WTC11 (cell line): ENCODE results near the gene FPR1. TPM values are rescaled to one million over a fixed set of nuclear protein-coding genes. Genes with fewer than 3 reads are reported as not detected.

Experiments
- ATAC-seq: fragments of 200-7000 bp; cut with Tn5 transposase; 2 replicates; pipeline ENCODE4 v1.10.0; 2021; ENCODE audit warnings: mild to moderate bottlenecking, moderate library complexity
- CTCF ChIA-PET: fragments of 300-600 bp; sonication (Branson Sonifier 250); formaldehyde crosslinking; loops from one replicate; lab custom pipeline; 2021; ENCODE audit warnings: antibody characterized with exemption; lab: Charles Lee
- POLR2A ChIA-PET: fragments of 350-600 bp; sonication (Branson Sonifier 250); formaldehyde crosslinking; loops from one replicate; lab custom pipeline; 2021; ENCODE audit warnings: antibody characterized with exemption; lab: Charles Lee
- DNase-seq: peaks from one replicate; pipeline ENCODE4 v3.0.0; 2021; ENCODE audit warnings: low spot score
- H3K27ac Mint-ChIP-seq: 2 replicates; pipeline ENCODE4 v1.8.0; 2021; ENCODE audit warnings: mixed read lengths
- H3K27me3 Mint-ChIP-seq: 2 replicates; pipeline ENCODE4 v1.8.0; 2021; ENCODE audit warnings: low read depth, mild to moderate bottlenecking, moderate library complexity, mixed read lengths
- H3K36me3 Mint-ChIP-seq: 2 replicates; pipeline ENCODE4 v1.8.0; 2021; ENCODE audit warnings: mixed read lengths
- H3K4me1 Mint-ChIP-seq: 2 replicates; pipeline ENCODE4 v1.8.0; 2022; ENCODE audit warnings: mixed read lengths
- H3K4me3 Mint-ChIP-seq: 2 replicates; pipeline ENCODE4 v1.8.0; 2021; ENCODE audit warnings: mild to moderate bottlenecking, moderate library complexity, mixed read lengths
- H3K9me3 Mint-ChIP-seq: 2 replicates; pipeline ENCODE4 v1.8.0; 2021; ENCODE audit warnings: mixed read lengths
- FOXJ3 ChIP-seq: sonication (generic); formaldehyde crosslinking; IDR thresholded peaks from 2 replicates; pipeline ENCODE4 v1.9.0; 2021; ENCODE audit warnings: missing genetic modification reagents, mild to moderate bottlenecking, borderline replicate concordance
- GRHL2 ChIP-seq: fragments of 250-450 bp; sonication (Bioruptor Pico); IDR thresholded peaks from 2 replicates; pipeline ENCODE4 v1.8.0; 2022; ENCODE audit warnings: mild to moderate bottlenecking, moderate library complexity; ENCODE audit not compliant: insufficient replicate concordance, severe bottlenecking
- HMGA2 ChIP-seq: fragments of 250-450 bp; sonication (Bioruptor Pico); IDR thresholded peaks from 2 replicates; pipeline ENCODE4 v1.4.0; 2021; ENCODE audit warnings: mild to moderate bottlenecking, moderate library complexity
- JAZF1 ChIP-seq: fragments of 250-450 bp; sonication (Bioruptor Pico); IDR thresholded peaks from 2 replicates; pipeline ENCODE4 v1.9.0; 2021; ENCODE audit warnings: moderate library complexity, mild to moderate bottlenecking, inconsistent platforms
- JUN ChIP-seq: sonication (generic); formaldehyde crosslinking; IDR thresholded peaks from 2 replicates; pipeline ENCODE4 v1.8.0; 2023; ENCODE audit warnings: mild to moderate bottlenecking, missing genetic modification reagents
- KAT7 ChIP-seq: sonication (generic); formaldehyde crosslinking; IDR thresholded peaks from 2 replicates; pipeline ENCODE4 v1.8.1; 2023; ENCODE audit warnings: missing genetic modification reagents, mild to moderate bottlenecking, borderline replicate concordance
- MYBL2 ChIP-seq: sonication (generic); formaldehyde crosslinking; IDR thresholded peaks from 2 replicates; pipeline ENCODE4 v1.8.1; 2023; ENCODE audit warnings: mild to moderate bottlenecking, moderate library complexity, missing genetic modification reagents
- NR2C2 ChIP-seq: sonication (generic); formaldehyde crosslinking; IDR thresholded peaks from 2 replicates; pipeline ENCODE4 v1.8.0; 2022; ENCODE audit warnings: mild to moderate bottlenecking, missing genetic modification reagents
- NR3C1 ChIP-seq: sonication (generic); formaldehyde crosslinking; conservative IDR thresholded peaks from 2 replicates; pipeline ENCODE4 v1.8.1; 2023; ENCODE audit warnings: low read depth, mild to moderate bottlenecking, missing genetic modification reagents
- OVOL2 ChIP-seq: fragments of 250-450 bp; sonication (Bioruptor Pico); IDR thresholded peaks from 2 replicates; pipeline ENCODE4 v1.9.0; 2021; ENCODE audit warnings: mild to moderate bottlenecking, borderline replicate concordance
- SMAD3 ChIP-seq: sonication (generic); formaldehyde crosslinking; IDR thresholded peaks from 2 replicates; pipeline ENCODE4 v1.8.0; 2022; ENCODE audit warnings: missing genetic modification reagents, mild to moderate bottlenecking, borderline replicate concordance
- SMAD4 ChIP-seq: sonication (generic); formaldehyde crosslinking; IDR thresholded peaks from 2 replicates; pipeline ENCODE4 v1.8.0; 2022; ENCODE audit warnings: mild to moderate bottlenecking, missing genetic modification reagents
- SOX15 ChIP-seq: fragments of 250-450 bp; sonication (Bioruptor Pico); IDR thresholded peaks from 2 replicates; pipeline ENCODE4 v1.9.0; 2021; ENCODE audit warnings: mild to moderate bottlenecking
- TEAD4 ChIP-seq: sonication (generic); formaldehyde crosslinking; IDR thresholded peaks from 2 replicates; pipeline ENCODE4 v1.8.0; 2022; ENCODE audit warnings: mild to moderate bottlenecking, missing genetic modification reagents
- TP53 ChIP-seq: sonication (generic); formaldehyde crosslinking; IDR thresholded peaks from 2 replicates; pipeline ENCODE4 v1.8.1; 2023; ENCODE audit warnings: mild to moderate bottlenecking, missing genetic modification reagents
- ZNF121 ChIP-seq: sonication (generic); formaldehyde crosslinking; IDR thresholded peaks from 2 replicates; pipeline ENCODE4 v1.8.0; 2023; ENCODE audit warnings: missing genetic modification reagents
- ZNF263 ChIP-seq: sonication (generic); formaldehyde crosslinking; IDR thresholded peaks from 2 replicates; pipeline ENCODE4 v1.8.1; 2022; ENCODE audit warnings: low read depth, mild to moderate bottlenecking, moderate library complexity, missing genetic modification reagents
- ZNF317 ChIP-seq: sonication (generic); formaldehyde crosslinking; IDR thresholded peaks from 2 replicates; pipeline ENCODE4 v1.8.1; 2023; ENCODE audit warnings: low read depth, mild to moderate bottlenecking, moderate library complexity, missing genetic modification reagents, borderline replicate concordance
- ZNF671 ChIP-seq: fragments of 250-450 bp; sonication (Bioruptor Pico); IDR thresholded peaks from 2 replicates; pipeline ENCODE4 v1.8.0; 2021; ENCODE audit warnings: mild to moderate bottlenecking
- total RNA-seq: library from RNA; stranded (reverse); gene quantifications from 3 replicates; pipeline ENCODE4 v1.2.3, GENCODE V29; 2021
- TF ChIP-seq, protein P1 (sequence below): sonication (generic); formaldehyde crosslinking; IDR thresholded peaks from 2 replicates; pipeline ENCODE4 v1.8.0; 2023; ENCODE audit warnings: missing genetic modification reagents
- TF ChIP-seq, protein P2 (sequence below): sonication (generic); formaldehyde crosslinking; IDR thresholded peaks from 2 replicates; pipeline ENCODE4 v1.8.1; 2023; ENCODE audit warnings: mild to moderate bottlenecking, missing genetic modification reagents, borderline replicate concordance
- TF ChIP-seq, protein P3 (sequence below): sonication (generic); formaldehyde crosslinking; IDR thresholded peaks from 2 replicates; pipeline ENCODE4 v1.8.0; 2022; ENCODE audit warnings: mild to moderate bottlenecking, missing genetic modification reagents
- TF ChIP-seq, protein P4 (sequence below): sonication (generic); formaldehyde crosslinking; IDR thresholded peaks from 2 replicates; pipeline ENCODE4 v1.8.1; 2023; ENCODE audit warnings: mild to moderate bottlenecking, moderate library complexity, missing genetic modification reagents
- TF ChIP-seq, protein P5 (sequence below): sonication (generic); formaldehyde crosslinking; IDR thresholded peaks from 2 replicates; pipeline ENCODE4 v1.8.0; 2022; ENCODE audit warnings: mild to moderate bottlenecking, missing genetic modification reagents
- TF ChIP-seq, protein P6 (sequence below): sonication (generic); formaldehyde crosslinking; IDR thresholded peaks from 2 replicates; pipeline ENCODE4 v1.8.1; 2023; ENCODE audit warnings: mild to moderate bottlenecking, missing genetic modification reagents, moderate library complexity

The FPR1 gene
- total RNA-seq, 1 experiment from 2014 or later: 0.72 TPM

DNA sequence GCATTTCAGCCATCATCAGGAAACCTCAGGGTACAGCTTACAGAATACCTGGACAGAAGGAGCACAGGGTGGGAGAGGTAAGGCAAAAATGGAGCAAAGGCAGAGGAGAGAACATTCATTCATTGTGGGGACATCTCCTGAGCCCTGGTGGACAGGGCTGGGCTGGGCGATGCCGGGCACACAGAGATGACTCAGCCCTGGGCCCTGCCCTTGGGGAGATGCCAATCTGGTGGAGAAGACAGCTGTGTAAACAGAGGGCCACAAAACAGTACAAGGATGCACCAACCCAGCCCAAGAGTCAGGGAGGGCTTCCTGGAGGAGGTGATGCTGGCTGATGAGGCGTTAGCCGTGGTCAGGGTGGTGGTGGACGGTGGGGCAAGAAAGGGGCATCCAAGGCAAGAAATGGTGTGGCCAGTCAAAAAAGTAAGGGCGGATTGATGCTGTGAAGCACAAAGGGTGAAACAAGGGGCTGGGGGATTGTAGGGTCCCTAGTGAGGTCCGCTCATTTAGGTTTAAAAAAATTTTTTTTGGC, 24.3 kb downstream of the FPR1 start:
- CTCF ChIA-PET: interaction anchor here (0.7 to 1.8 kb wide), 3 partner anchors 10 to 51 kb away, joined by 4 to 17 read pairs (median 6); no protein-coding TSS in a partner anchor
- H3K27ac Mint-ChIP-seq: no peak overlapping the region
- H3K9me3 Mint-ChIP-seq: peaks cover 21% of the 10 kb centered on the region
- POLR2A ChIA-PET: no interaction called here
- peaks cover 29% of the 10 kb centered on the region for H3K27me3 Mint-ChIP-seq
- H3K4me3 Mint-ChIP-seq: no peak overlapping the region
- no peak for TF ChIP-seq TP53 (CRISPR knock-in tag)
- no peak for TF ChIP-seq SMAD3 (CRISPR knock-in tag)
- no peak for TF ChIP-seq MYBL2
- TF ChIP-seq, protein P1, sequence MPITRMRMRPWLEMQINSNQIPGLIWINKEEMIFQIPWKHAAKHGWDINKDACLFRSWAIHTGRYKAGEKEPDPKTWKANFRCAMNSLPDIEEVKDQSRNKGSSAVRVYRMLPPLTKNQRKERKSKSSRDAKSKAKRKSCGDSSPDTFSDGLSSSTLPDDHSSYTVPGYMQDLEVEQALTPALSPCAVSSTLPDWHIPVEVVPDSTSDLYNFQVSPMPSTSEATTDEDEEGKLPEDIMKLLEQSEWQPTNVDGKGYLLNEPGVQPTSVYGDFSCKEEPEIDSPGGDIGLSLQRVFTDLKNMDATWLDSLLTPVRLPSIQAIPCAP (CRISPR knock-in tag): no peak
- TF ChIP-seq ZNF263 (CRISPR knock-in tag): no peak
- TF ChIP-seq ZNF317 (CRISPR knock-in tag): no peak
- TF ChIP-seq, protein P2, sequence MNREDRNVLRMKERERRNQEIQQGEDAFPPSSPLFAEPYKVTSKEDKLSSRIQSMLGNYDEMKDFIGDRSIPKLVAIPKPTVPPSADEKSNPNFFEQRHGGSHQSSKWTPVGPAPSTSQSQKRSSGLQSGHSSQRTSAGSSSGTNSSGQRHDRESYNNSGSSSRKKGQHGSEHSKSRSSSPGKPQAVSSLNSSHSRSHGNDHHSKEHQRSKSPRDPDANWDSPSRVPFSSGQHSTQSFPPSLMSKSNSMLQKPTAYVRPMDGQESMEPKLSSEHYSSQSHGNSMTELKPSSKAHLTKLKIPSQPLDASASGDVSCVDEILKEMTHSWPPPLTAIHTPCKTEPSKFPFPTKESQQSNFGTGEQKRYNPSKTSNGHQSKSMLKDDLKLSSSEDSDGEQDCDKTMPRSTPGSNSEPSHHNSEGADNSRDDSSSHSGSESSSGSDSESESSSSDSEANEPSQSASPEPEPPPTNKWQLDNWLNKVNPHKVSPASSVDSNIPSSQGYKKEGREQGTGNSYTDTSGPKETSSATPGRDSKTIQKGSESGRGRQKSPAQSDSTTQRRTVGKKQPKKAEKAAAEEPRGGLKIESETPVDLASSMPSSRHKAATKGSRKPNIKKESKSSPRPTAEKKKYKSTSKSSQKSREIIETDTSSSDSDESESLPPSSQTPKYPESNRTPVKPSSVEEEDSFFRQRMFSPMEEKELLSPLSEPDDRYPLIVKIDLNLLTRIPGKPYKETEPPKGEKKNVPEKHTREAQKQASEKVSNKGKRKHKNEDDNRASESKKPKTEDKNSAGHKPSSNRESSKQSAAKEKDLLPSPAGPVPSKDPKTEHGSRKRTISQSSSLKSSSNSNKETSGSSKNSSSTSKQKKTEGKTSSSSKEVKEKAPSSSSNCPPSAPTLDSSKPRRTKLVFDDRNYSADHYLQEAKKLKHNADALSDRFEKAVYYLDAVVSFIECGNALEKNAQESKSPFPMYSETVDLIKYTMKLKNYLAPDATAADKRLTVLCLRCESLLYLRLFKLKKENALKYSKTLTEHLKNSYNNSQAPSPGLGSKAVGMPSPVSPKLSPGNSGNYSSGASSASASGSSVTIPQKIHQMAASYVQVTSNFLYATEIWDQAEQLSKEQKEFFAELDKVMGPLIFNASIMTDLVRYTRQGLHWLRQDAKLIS (CRISPR knock-in tag): no peak
- TF ChIP-seq, protein P3, sequence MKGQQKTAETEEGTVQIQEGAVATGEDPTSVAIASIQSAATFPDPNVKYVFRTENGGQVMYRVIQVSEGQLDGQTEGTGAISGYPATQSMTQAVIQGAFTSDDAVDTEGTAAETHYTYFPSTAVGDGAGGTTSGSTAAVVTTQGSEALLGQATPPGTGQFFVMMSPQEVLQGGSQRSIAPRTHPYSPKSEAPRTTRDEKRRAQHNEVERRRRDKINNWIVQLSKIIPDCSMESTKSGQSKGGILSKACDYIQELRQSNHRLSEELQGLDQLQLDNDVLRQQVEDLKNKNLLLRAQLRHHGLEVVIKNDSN: no peak
- TF ChIP-seq NR2C2 (CRISPR knock-in tag): no peak
- no peak for TF ChIP-seq FOXJ3 (CRISPR knock-in tag)
- TF ChIP-seq KAT7 (CRISPR knock-in tag): no peak
- TF ChIP-seq, protein P4, sequence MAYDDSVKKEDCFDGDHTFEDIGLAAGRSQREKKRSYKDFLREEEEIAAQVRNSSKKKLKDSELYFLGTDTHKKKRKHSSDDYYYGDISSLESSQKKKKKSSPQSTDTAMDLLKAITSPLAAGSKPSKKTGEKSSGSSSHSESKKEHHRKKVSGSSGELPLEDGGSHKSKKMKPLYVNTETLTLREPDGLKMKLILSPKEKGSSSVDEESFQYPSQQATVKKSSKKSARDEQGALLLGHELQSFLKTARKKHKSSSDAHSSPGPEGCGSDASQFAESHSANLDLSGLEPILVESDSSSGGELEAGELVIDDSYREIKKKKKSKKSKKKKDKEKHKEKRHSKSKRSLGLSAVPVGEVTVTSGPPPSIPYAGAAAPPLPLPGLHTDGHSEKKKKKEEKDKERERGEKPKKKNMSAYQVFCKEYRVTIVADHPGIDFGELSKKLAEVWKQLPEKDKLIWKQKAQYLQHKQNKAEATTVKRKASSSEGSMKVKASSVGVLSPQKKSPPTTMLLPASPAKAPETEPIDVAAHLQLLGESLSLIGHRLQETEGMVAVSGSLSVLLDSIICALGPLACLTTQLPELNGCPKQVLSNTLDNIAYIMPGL: no peak
- no peak for TF ChIP-seq JUN (CRISPR knock-in tag)
- TF ChIP-seq, all 79 proteins: peak for 0
- H3K36me3 Mint-ChIP-seq: peaks cover 20% of the 10 kb centered on the region
- DNase-seq (no peak), ATAC-seq (no peak)
- H3K4me1 Mint-ChIP-seq: peaks cover 34% of the 10 kb centered on the region

DNA sequence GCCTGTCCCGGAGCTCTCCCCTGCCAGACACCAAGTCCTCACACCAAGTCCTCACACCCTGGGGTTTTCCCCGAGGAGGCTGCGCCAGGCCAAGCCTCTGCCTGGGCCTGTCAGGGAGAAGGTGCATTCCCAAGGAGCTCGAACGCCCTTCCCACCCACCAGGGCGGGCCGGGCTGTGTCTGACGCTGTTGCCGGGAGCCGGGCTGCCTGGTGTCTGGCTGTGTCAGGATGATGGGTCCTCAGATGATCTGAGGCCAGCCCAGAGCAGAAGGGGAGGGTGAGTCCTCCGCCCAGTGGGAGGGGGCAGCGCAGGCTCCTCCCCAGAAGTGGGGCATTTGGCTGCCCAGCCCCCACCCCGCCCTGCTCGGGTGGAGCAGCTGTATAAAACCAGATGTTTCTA, 25.6 kb downstream of the FPR1 start:
- H3K27ac Mint-ChIP-seq: no peak overlapping the region
- no peak overlapping the region for H3K4me3 Mint-ChIP-seq
- ChIA-PET CTCF (interaction anchor here (0.7 to 2.0 kb wide), 5 partner anchors 14 to 72 kb away, joined by 3 to 7 read pairs (median 5); no protein-coding TSS in a partner anchor), POLR2A (no interaction called here)
- peaks cover 10% of the 10 kb centered on the region for H3K9me3 Mint-ChIP-seq
- ATAC-seq (peak; percentile 67), DNase-seq (peak; percentile 40)
- TF ChIP-seq OVOL2: no peak
- no peak for TF ChIP-seq ZNF121
- TF ChIP-seq NR3C1: no peak
- no peak for TF ChIP-seq SMAD4 (CRISPR knock-in tag)
- TF ChIP-seq, protein P5, sequence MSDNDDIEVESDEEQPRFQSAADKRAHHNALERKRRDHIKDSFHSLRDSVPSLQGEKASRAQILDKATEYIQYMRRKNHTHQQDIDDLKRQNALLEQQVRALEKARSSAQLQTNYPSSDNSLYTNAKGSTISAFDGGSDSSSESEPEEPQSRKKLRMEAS (CRISPR knock-in tag): no peak
- TF ChIP-seq NR2C2 (CRISPR knock-in tag): no peak
- no peak for TF ChIP-seq SOX15 (CRISPR knock-in tag)
- no peak for TF ChIP-seq GRHL2 (CRISPR knock-in tag)
- no peak for TF ChIP-seq ZNF671 (CRISPR knock-in tag)
- no peak for TF ChIP-seq JAZF1 (CRISPR knock-in tag)
- no peak for TF ChIP-seq HMGA2 (CRISPR knock-in tag)
- TF ChIP-seq JUN (CRISPR knock-in tag): no peak
- TF ChIP-seq, protein P6, sequence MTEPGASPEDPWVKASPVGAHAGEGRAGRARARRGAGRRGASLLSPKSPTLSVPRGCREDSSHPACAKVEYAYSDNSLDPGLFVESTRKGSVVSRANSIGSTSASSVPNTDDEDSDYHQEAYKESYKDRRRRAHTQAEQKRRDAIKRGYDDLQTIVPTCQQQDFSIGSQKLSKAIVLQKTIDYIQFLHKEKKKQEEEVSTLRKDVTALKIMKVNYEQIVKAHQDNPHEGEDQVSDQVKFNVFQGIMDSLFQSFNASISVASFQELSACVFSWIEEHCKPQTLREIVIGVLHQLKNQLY: no peak
- TF ChIP-seq MYBL2: no peak
- TF ChIP-seq TEAD4 (CRISPR knock-in tag): no peak
- H3K27me3 Mint-ChIP-seq: peaks cover 29% of the 10 kb centered on the region
- H3K36me3 Mint-ChIP-seq: peaks cover 10% of the 10 kb centered on the region
- H3K4me1 Mint-ChIP-seq: peaks cover 34% of the 10 kb centered on the region
